HEK293 (cell line): ENCODE results near the gene ENO3.

Experiments used
- CTCF ChIA-PET: fragments of 350-600 bp; formaldehyde crosslinking; extraction: SDS; loops from one replicate; lab custom pipeline; 2021; ENCODE audit warnings: antibody characterized with exemption; lab: Yijun Ruan, JAX
- POLR2A ChIA-PET: fragments of 300-600 bp; formaldehyde crosslinking; extraction: SDS; loops from one replicate; lab custom pipeline; 2020; ENCODE audit warnings: antibody characterized with exemption, inconsistent platforms; lab: Yijun Ruan, JAX
- H3K27ac ChIP-seq: fragments of 200-500 bp; sonication (Bioruptor generic); 2 replicates; pipeline ENCODE4 v1.5.1; 2014; ENCODE audit warnings: low read depth, low read length, control low read depth, inconsistent platforms; ENCODE audit errors: extremely low read depth
- H3K36me3 ChIP-seq, 2 experiments: fragments of 200-500 bp in 1 of 2; sonication (Bioruptor generic) in 1 of 2; 1 replicate in 1 of 2; 2 replicates in 1 of 2; pipeline ENCODE4 v1.5.1; 2014 to 2017; ENCODE audit warnings: inconsistent platforms in 2 of 2, low read length in 2 of 2; ENCODE audit not compliant: control insufficient read depth in 2 of 2, insufficient read depth in 1 of 2
- H3K4me1 ChIP-seq: fragments of 200-500 bp; sonication (Bioruptor generic); 2 replicates; pipeline ENCODE4 v1.5.1; 2014; ENCODE audit warnings: mild to moderate bottlenecking, low read length, inconsistent platforms; ENCODE audit not compliant: control insufficient read depth, insufficient read depth
- H3K4me3 ChIP-seq: 2 replicates; pipeline ENCODE4 v1.5.1; 2011; ENCODE audit warnings: low read depth, mild to moderate bottlenecking, control low read depth, low read length, moderate library complexity
- H3K9me3 ChIP-seq: fragments of 200-500 bp; sonication (Bioruptor generic); 2 replicates; pipeline ENCODE4 v1.5.1; 2014; ENCODE audit warnings: low read depth, low read length, inconsistent platforms; ENCODE audit not compliant: control insufficient read depth, insufficient read depth
- EGR2 ChIP-seq: fragments of 450-650 bp; formaldehyde crosslinking; IDR thresholded peaks from 2 replicates; pipeline ENCODE4 v1.5.1; 2016; ENCODE audit warnings: low read depth, missing biosample characterization, missing genetic modification characterization
- GLIS1 ChIP-seq: fragments of 450-650 bp; formaldehyde crosslinking; IDR thresholded peaks from 2 replicates; pipeline ENCODE4 v1.5.1; 2016; ENCODE audit warnings: missing biosample characterization, missing genetic modification characterization
- GLIS2 ChIP-seq: fragments of 450-650 bp; formaldehyde crosslinking; IDR thresholded peaks from 2 replicates; pipeline ENCODE4 v1.5.1; 2016; ENCODE audit warnings: missing biosample characterization, missing genetic modification characterization
- KLF1 ChIP-seq: fragments of 450-650 bp; formaldehyde crosslinking; IDR thresholded peaks from 2 replicates; pipeline ENCODE4 v1.5.1; 2016; ENCODE audit warnings: missing biosample characterization, missing genetic modification characterization
- KLF8 ChIP-seq: fragments of 450-650 bp; formaldehyde crosslinking; IDR thresholded peaks from 2 replicates; pipeline ENCODE4 v1.5.1; 2016; ENCODE audit warnings: missing biosample characterization, missing genetic modification characterization
- MEIS1 ChIP-seq: sonication (generic); formaldehyde crosslinking; IDR thresholded peaks from 2 replicates; pipeline ENCODE4 v1.8.1; 2022; ENCODE audit warnings: missing genetic modification reagents, mild to moderate bottlenecking, borderline replicate concordance
- SP7 ChIP-seq: fragments of 450-650 bp; formaldehyde crosslinking; IDR thresholded peaks from 2 replicates; pipeline ENCODE4 v1.5.1; 2016; ENCODE audit warnings: missing biosample characterization, missing genetic modification characterization
- YY2 ChIP-seq: fragments of 450-650 bp; formaldehyde crosslinking; IDR thresholded peaks from 2 replicates; pipeline ENCODE4 v1.5.1; 2016; ENCODE audit warnings: missing biosample characterization, missing genetic modification characterization
- ZFP37 ChIP-seq: fragments of 450-650 bp; formaldehyde crosslinking; IDR thresholded peaks from 2 replicates; pipeline ENCODE4 v1.5.1; 2016; ENCODE audit warnings: missing biosample characterization, missing genetic modification characterization
- ZNF2 ChIP-seq: fragments of 450-650 bp; formaldehyde crosslinking; IDR thresholded peaks from 2 replicates; pipeline ENCODE4 v1.5.1; 2016; ENCODE audit warnings: missing biosample characterization, missing genetic modification characterization
- ZNF211 ChIP-seq: fragments of 450-650 bp; formaldehyde crosslinking; IDR thresholded peaks from 2 replicates; pipeline ENCODE4 v1.5.1; 2016; ENCODE audit warnings: low read depth, missing biosample characterization, missing genetic modification characterization
- ZNF391 ChIP-seq: fragments of 450-650 bp; formaldehyde crosslinking; IDR thresholded peaks from 2 replicates; pipeline ENCODE4 v1.5.1; 2016; ENCODE audit warnings: low read depth, missing biosample characterization, missing genetic modification characterization, borderline replicate concordance
- ZNF654 ChIP-seq: fragments of 450-650 bp; formaldehyde crosslinking; IDR thresholded peaks from 2 replicates; pipeline ENCODE4 v1.5.1; 2016; ENCODE audit warnings: low read depth, missing biosample characterization, missing genetic modification characterization
- ZNF658 ChIP-seq: fragments of 450-650 bp; formaldehyde crosslinking; IDR thresholded peaks from 2 replicates; pipeline ENCODE4; 2016; ENCODE audit warnings: missing biosample characterization, missing genetic modification characterization
- ZNF776 ChIP-seq: fragments of 450-650 bp; formaldehyde crosslinking; IDR thresholded peaks from 2 replicates; pipeline ENCODE4 v1.5.0; 2017; ENCODE audit warnings: missing biosample characterization, missing genetic modification characterization, borderline replicate concordance
- TF ChIP-seq, protein P1 (sequence below): fragments of 450-650 bp; IDR thresholded peaks from 2 replicates; pipeline ENCODE4 v1.5.1; 2018; ENCODE audit warnings: missing biosample characterization, missing genetic modification characterization
- TF ChIP-seq, protein P2 (sequence below): fragments of 450-650 bp; formaldehyde crosslinking; IDR thresholded peaks from 2 replicates; pipeline ENCODE4 v1.5.1; 2016; ENCODE audit warnings: missing biosample characterization, missing genetic modification characterization
- TF ChIP-seq, protein P3 (sequence below): fragments of 450-650 bp; formaldehyde crosslinking; IDR thresholded peaks from 2 replicates; pipeline ENCODE4 v1.5.1; 2016; ENCODE audit warnings: missing biosample characterization, missing genetic modification characterization
- TF ChIP-seq, protein P4 (sequence below): fragments of 450-650 bp; formaldehyde crosslinking; IDR thresholded peaks from 2 replicates; pipeline ENCODE4 v1.5.1; 2016; ENCODE audit warnings: missing biosample characterization, missing genetic modification characterization
- TF ChIP-seq, protein P5 (sequence below): fragments of 450-650 bp; formaldehyde crosslinking; IDR thresholded peaks from 2 replicates; pipeline ENCODE4 v1.5.1; 2016; ENCODE audit warnings: missing biosample characterization, missing genetic modification characterization, borderline replicate concordance
- TF ChIP-seq, protein P6 (sequence below): fragments of 450-650 bp; formaldehyde crosslinking; IDR thresholded peaks from 2 replicates; pipeline ENCODE4 v1.5.1; 2016; ENCODE audit warnings: missing biosample characterization, missing genetic modification characterization

The ENO3 gene

DNA sequence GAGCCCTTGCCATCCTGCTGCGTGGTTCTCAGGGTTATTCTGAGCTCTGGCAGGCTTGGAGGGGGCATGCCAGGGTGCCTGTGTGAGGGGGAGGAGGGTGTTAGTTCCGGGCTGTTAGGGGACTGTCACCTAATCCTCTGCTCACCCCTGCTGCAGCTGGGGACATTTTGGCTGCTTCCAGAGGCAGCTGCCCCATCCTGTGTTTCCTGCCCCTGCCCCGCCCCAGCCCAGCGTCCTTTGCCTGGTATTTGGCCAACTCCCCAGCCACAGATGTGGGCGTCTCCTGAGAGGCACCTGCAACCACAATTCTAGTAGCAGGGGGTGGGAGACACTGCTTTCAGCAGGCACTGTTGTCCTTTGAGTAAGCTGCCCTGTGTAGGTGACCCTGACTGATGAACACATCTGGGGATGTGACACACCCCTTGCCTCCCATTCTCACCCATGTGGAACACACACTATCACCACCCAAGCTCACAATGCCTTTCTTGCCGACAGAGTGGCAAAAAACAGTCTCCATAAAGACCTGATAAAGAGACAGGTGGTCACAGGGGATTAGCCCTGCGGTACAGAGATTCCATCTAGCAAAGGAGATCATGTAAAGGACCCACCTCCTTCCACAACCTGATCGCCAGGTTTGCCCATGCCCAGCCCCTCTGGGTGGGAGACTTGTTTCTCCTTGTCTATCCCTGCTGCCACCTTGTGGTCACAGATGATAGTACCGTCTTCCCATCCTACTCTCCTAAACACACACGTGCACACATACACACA, 47.7 kb upstream of the ENO3 start, which contains the start of gene CHRNE:
TSS of gene CHRNE (minus strand) at position 48 of the 768 bp plus-strand sequence. CDS start at position 13, 35 bp downstream.
- H3K4me3 ChIP-seq, result no peak within 1 kb of the TSS
- H3K4me1 ChIP-seq, result peaks cover 3% of the 10 kb centered on the region; the same call in 1 of the 2 replicates
- ChIA-PET POLR2A (interaction anchor here (0.8 to 2.0 kb wide), 3 partner anchors 37 to 113 kb away, joined by 3 to 4 read pairs (median 3); partner anchors contain the start of genes PLD2, RNF167 and SLC25A11), CTCF (interaction anchor here (0.5 to 1.9 kb wide), 28 partner anchors 9 to 828 kb away, joined by 3 to 8 read pairs (median 4); partner anchors contain the start of genes MED11, RNF167 and SLC25A11)
- H3K36me3 ChIP-seq, result peaks cover 0 to 20% of the 10 kb centered on the region in 2 experiments; a peak in 1 of 3 replicates
- no peak within 1 kb of the TSS for H3K27ac ChIP-seq
- no peaks in the 10 kb centered on the region for H3K9me3 ChIP-seq
- TF ChIP-seq EGR2 (tag by site-specific recombination), result peak; percentile 67
- peak; percentile 45; the same call in 1 of the 2 replicates for TF ChIP-seq SP7 (tag by site-specific recombination)
- TF ChIP-seq ZNF776 (tag by site-specific recombination), result no peak
- TF ChIP-seq ZNF2 (tag by site-specific recombination), result peak; percentile 73; the same call in 1 of the 2 replicates
- peak; percentile 76 for TF ChIP-seq ZNF654 (tag by site-specific recombination)
- TF ChIP-seq, protein P1, sequence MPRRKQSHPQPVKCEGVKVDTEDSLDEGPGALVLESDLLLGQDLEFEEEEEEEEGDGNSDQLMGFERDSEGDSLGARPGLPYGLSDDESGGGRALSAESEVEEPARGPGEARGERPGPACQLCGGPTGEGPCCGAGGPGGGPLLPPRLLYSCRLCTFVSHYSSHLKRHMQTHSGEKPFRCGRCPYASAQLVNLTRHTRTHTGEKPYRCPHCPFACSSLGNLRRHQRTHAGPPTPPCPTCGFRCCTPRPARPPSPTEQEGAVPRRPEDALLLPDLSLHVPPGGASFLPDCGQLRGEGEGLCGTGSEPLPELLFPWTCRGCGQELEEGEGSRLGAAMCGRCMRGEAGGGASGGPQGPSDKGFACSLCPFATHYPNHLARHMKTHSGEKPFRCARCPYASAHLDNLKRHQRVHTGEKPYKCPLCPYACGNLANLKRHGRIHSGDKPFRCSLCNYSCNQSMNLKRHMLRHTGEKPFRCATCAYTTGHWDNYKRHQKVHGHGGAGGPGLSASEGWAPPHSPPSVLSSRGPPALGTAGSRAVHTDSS (tag by site-specific recombination), result no peak
- TF ChIP-seq ZNF658 (tag by site-specific recombination), result no peak
- TF ChIP-seq, protein P2, sequence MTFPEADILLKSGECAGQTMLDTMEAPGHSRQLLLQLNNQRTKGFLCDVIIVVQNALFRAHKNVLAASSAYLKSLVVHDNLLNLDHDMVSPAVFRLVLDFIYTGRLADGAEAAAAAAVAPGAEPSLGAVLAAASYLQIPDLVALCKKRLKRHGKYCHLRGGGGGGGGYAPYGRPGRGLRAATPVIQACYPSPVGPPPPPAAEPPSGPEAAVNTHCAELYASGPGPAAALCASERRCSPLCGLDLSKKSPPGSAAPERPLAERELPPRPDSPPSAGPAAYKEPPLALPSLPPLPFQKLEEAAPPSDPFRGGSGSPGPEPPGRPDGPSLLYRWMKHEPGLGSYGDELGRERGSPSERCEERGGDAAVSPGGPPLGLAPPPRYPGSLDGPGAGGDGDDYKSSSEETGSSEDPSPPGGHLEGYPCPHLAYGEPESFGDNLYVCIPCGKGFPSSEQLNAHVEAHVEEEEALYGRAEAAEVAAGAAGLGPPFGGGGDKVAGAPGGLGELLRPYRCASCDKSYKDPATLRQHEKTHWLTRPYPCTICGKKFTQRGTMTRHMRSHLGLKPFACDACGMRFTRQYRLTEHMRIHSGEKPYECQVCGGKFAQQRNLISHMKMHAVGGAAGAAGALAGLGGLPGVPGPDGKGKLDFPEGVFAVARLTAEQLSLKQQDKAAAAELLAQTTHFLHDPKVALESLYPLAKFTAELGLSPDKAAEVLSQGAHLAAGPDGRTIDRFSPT (tag by site-specific recombination), result 0 out of 2 replicates have a peak, but pooled peaks have one; percentile 46
- peak; percentile 51; the same call in 1 of the 2 replicates for TF ChIP-seq KLF8 (tag by site-specific recombination)
- peak; percentile 40; the same call in 1 of the 2 replicates for TF ChIP-seq GLIS2 (tag by site-specific recombination)
- no peak for TF ChIP-seq YY2 (tag by site-specific recombination)
- TF ChIP-seq, protein P3, sequence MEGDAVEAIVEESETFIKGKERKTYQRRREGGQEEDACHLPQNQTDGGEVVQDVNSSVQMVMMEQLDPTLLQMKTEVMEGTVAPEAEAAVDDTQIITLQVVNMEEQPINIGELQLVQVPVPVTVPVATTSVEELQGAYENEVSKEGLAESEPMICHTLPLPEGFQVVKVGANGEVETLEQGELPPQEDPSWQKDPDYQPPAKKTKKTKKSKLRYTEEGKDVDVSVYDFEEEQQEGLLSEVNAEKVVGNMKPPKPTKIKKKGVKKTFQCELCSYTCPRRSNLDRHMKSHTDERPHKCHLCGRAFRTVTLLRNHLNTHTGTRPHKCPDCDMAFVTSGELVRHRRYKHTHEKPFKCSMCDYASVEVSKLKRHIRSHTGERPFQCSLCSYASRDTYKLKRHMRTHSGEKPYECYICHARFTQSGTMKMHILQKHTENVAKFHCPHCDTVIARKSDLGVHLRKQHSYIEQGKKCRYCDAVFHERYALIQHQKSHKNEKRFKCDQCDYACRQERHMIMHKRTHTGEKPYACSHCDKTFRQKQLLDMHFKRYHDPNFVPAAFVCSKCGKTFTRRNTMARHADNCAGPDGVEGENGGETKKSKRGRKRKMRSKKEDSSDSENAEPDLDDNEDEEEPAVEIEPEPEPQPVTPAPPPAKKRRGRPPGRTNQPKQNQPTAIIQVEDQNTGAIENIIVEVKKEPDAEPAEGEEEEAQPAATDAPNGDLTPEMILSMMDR (tag by site-specific recombination), result peak; percentile 81
- TF ChIP-seq ZNF391 (tag by site-specific recombination), result no peak
- TF ChIP-seq, protein P4, sequence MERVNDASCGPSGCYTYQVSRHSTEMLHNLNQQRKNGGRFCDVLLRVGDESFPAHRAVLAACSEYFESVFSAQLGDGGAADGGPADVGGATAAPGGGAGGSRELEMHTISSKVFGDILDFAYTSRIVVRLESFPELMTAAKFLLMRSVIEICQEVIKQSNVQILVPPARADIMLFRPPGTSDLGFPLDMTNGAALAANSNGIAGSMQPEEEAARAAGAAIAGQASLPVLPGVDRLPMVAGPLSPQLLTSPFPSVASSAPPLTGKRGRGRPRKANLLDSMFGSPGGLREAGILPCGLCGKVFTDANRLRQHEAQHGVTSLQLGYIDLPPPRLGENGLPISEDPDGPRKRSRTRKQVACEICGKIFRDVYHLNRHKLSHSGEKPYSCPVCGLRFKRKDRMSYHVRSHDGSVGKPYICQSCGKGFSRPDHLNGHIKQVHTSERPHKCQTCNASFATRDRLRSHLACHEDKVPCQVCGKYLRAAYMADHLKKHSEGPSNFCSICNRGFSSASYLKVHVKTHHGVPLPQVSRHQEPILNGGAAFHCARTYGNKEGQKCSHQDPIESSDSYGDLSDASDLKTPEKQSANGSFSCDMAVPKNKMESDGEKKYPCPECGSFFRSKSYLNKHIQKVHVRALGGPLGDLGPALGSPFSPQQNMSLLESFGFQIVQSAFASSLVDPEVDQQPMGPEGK (tag by site-specific recombination), result peak; percentile 11; the same call in 1 of the 2 replicates
- TF ChIP-seq, protein P5, sequence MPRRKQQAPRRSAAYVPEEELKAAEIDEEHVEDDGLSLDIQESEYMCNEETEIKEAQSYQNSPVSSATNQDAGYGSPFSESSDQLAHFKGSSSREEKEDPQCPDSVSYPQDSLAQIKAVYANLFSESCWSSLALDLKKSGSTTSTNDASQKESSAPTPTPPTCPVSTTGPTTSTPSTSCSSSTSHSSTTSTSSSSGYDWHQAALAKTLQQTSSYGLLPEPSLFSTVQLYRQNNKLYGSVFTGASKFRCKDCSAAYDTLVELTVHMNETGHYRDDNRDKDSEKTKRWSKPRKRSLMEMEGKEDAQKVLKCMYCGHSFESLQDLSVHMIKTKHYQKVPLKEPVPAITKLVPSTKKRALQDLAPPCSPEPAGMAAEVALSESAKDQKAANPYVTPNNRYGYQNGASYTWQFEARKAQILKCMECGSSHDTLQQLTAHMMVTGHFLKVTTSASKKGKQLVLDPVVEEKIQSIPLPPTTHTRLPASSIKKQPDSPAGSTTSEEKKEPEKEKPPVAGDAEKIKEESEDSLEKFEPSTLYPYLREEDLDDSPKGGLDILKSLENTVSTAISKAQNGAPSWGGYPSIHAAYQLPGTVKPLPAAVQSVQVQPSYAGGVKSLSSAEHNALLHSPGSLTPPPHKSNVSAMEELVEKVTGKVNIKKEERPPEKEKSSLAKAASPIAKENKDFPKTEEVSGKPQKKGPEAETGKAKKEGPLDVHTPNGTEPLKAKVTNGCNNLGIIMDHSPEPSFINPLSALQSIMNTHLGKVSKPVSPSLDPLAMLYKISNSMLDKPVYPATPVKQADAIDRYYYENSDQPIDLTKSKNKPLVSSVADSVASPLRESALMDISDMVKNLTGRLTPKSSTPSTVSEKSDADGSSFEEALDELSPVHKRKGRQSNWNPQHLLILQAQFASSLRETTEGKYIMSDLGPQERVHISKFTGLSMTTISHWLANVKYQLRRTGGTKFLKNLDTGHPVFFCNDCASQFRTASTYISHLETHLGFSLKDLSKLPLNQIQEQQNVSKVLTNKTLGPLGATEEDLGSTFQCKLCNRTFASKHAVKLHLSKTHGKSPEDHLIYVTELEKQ (tag by site-specific recombination), result no peak
- TF ChIP-seq GLIS1 (tag by site-specific recombination), result 0 out of 2 replicates have a peak, but pooled peaks have one; percentile 12
- no peak for TF ChIP-seq ZFP37
- TF ChIP-seq, protein P6, sequence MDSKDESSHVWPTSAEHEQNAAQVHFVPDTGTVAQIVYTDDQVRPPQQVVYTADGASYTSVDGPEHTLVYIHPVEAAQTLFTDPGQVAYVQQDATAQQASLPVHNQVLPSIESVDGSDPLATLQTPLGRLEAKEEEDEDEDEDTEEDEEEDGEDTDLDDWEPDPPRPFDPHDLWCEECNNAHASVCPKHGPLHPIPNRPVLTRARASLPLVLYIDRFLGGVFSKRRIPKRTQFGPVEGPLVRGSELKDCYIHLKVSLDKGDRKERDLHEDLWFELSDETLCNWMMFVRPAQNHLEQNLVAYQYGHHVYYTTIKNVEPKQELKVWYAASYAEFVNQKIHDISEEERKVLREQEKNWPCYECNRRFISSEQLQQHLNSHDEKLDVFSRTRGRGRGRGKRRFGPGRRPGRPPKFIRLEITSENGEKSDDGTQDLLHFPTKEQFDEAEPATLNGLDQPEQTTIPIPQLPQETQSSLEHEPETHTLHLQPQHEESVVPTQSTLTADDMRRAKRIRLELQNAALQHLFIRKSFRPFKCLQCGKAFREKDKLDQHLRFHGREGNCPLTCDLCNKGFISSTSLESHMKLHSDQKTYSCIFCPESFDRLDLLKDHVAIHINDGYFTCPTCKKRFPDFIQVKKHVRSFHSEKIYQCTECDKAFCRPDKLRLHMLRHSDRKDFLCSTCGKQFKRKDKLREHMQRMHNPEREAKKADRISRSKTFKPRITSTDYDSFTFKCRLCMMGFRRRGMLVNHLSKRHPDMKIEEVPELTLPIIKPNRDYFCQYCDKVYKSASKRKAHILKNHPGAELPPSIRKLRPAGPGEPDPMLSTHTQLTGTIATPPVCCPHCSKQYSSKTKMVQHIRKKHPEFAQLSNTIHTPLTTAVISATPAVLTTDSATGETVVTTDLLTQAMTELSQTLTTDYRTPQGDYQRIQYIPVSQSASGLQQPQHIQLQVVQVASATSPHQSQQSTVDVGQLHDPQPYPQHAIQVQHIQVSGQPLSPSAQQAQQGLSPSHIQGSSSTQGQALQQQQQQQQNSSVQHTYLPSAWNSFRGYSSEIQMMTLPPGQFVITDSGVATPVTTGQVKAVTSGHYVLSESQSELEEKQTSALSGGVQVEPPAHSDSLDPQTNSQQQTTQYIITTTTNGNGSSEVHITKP, result peak; percentile 54
- TF ChIP-seq MEIS1 (CRISPR knock-in tag), result no peak
- TF ChIP-seq KLF1, result peak; percentile 90
- TF ChIP-seq ZNF211, result no peak
